Duodenal mucosa (tissue), 2 donors: ENCODE measurements around the gene SKAP1.

Experiments used
- H3K27ac ChIP-seq: one replicate; pipeline ENCODE4 v1.7.0; 2013; ENCODE audit warnings: low read depth, low read length
- H3K27me3 ChIP-seq, 2 donors: one replicate each; pipeline ENCODE4 v1.7.0; 2013; ENCODE audit warnings: low read length in 2 of 2, control low read depth in 1 of 2; ENCODE audit not compliant: insufficient read depth in 2 of 2, control insufficient read depth in 1 of 2
- H3K36me3 ChIP-seq, 2 donors: one replicate each; pipeline ENCODE4 v1.7.0; 2013; ENCODE audit warnings: low read length in 2 of 2, control low read depth in 1 of 2; ENCODE audit not compliant: insufficient read depth in 2 of 2, control insufficient read depth in 1 of 2
- H3K4me1 ChIP-seq, 2 donors: one replicate each; pipeline ENCODE4 v1.7.0; 2013; ENCODE audit warnings: low read length in 2 of 2, control low read depth in 1 of 2; ENCODE audit not compliant: insufficient read depth in 2 of 2, control insufficient read depth in 1 of 2
- H3K4me3 ChIP-seq, 2 donors: one replicate each; pipeline ENCODE4 v1.7.0; 2013; ENCODE audit warnings: low read length in 2 of 2, low read depth in 1 of 2
- H3K9ac ChIP-seq, 2 donors: one replicate each; pipeline ENCODE4 v1.7.0; 2013; ENCODE audit warnings: low read length in 2 of 2, low read depth in 1 of 2
- H3K9me3 ChIP-seq, 2 donors: one replicate each; pipeline ENCODE4 v1.7.0; 2013; ENCODE audit warnings: low read length in 2 of 2, control low read depth in 1 of 2; ENCODE audit not compliant: control insufficient read depth in 1 of 2

Gene SKAP1

GRCh38 chr17:48110761-48111160 is 319.3 kb downstream of the SKAP1 start:
- H3K27ac ChIP-seq, result no peak overlapping the region
- no peaks in the 10 kb centered on the region for H3K9me3 ChIP-seq
- no peak overlapping the region for H3K4me3 ChIP-seq
- H3K27me3 ChIP-seq, result no peaks in the 10 kb centered on the region
- H3K4me1 ChIP-seq, result peaks cover 8 to 19% of the 10 kb centered on the region in 2 donors
- peaks cover 0 to 3% of the 10 kb centered on the region in 2 donors for H3K36me3 ChIP-seq
- H3K9ac ChIP-seq, result no peak overlapping the region

GRCh38 chr17:48107137-48108055 is 322.6 kb downstream of the SKAP1 start, which contains the start of gene SNX11:
TSS of gene SNX11 (plus strand) at chr17:48107766. CDS start at chr17:48112044, 4,278 bp downstream.
- Histone ChIP-seq H3K9me3 (no peaks in the 10 kb centered on the region), H3K36me3 (no peaks in the 10 kb centered on the region), H3K4me3 (peak within 1 kb of the TSS; percentile 96 to 97), H3K9ac (peak within 1 kb of the TSS; percentile 87), H3K27ac (peak within 1 kb of the TSS; percentile 78), H3K4me1 (peaks cover 8 to 19% of the 10 kb centered on the region in 2 donors), H3K27me3 (no peaks in the 10 kb centered on the region)

DNA sequence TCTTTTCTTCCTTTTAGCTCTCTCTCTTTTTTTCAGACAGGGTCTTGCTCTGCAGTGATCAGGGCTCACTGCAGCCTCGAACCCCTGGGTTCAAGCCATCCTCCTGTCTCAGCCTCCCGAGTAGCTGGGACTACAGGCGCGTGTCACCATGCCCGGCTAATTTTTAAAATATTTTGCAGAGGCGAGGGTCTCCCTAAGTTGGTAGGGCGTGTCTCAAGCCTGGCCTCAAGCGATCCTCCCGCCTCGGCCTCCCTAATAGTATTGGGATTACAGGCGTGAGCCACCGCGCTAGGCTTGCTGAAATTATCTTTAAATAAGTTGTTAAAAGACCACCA is 323.2 kb downstream of the SKAP1 start:
- Histone ChIP-seq H3K27me3 (no peaks in the 10 kb centered on the region), H3K27ac (peak overlapping the region; percentile 78), H3K9ac (peak overlapping the region; percentile 87), H3K9me3 (no peaks in the 10 kb centered on the region), H3K36me3 (no peaks in the 10 kb centered on the region), H3K4me3 (peak overlapping the region; percentile 96 to 97), H3K4me1 (peaks cover 8 to 19% of the 10 kb centered on the region in 2 donors)

- H3K9ac ChIP-seq, result no peak overlapping the region
- H3K9me3 ChIP-seq, result no peaks in the 10 kb centered on the region
- no peak overlapping the region for H3K4me3 ChIP-seq
- peaks cover 11 to 14% of the 10 kb centered on the region in 2 donors for H3K4me1 ChIP-seq
- H3K27ac ChIP-seq, result no peak overlapping the region
- no peaks in the 10 kb centered on the region for H3K36me3 ChIP-seq
- H3K27me3 ChIP-seq, result no peaks in the 10 kb centered on the region
These were observed 325.6 kb downstream of the SKAP1 start for GRCh38 chr17:48104440-48104839.

- Histone ChIP-seq H3K9me3 (no peaks in the 10 kb centered on the region), H3K4me1 (peaks cover 6% of the 10 kb centered on the region in 2 donors), H3K36me3 (no peaks in the 10 kb centered on the region), H3K4me3 (no peak overlapping the region), H3K27ac (no peak overlapping the region), H3K9ac (no peak overlapping the region), H3K27me3 (no peaks in the 10 kb centered on the region)
These were observed 327.0 kb downstream of the SKAP1 start for GRCh38 chr17:48102798-48103715.

DNA sequence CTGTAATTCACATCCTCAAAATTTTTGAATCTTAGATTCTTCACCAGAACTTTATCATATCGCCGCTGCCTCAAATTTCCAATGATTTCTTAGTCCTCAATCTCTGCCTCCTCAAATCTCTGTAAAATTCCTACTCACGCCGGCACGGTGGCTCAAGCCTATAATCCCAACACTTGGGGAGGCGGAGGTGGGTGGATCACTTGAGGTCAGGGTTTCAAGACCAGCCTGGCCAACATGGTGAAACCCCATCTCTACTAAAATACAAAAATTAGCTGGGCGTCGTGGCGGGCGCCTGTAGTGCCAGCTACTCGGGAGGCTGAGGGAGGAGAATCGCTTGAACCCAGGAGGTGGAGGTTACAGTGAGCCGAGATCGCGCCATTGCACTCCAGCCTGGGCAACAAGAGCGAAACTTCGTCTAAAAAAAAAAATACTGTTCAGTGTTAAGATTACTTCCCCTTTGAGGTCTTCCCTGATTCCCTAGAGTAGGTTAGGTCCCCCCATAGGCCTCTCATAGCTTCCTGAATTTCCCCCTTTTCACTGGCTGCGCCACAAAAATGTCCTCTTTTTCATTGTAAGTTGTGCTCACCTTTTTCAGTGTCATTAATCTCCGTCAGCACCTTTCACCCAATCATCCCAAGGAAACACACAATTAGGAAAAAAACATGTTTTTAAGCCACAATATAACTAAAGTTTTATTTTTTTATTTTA is 327.8 kb downstream of the SKAP1 start:
- H3K4me3 ChIP-seq, result no peak overlapping the region
- peaks cover 6% of the 10 kb centered on the region in 2 donors for H3K4me1 ChIP-seq
- H3K9ac ChIP-seq, result no peak overlapping the region
- H3K9me3 ChIP-seq, result no peaks in the 10 kb centered on the region
- no peaks in the 10 kb centered on the region for H3K36me3 ChIP-seq
- no peaks in the 10 kb centered on the region for H3K27me3 ChIP-seq
- H3K27ac ChIP-seq, result no peak overlapping the region

DNA sequence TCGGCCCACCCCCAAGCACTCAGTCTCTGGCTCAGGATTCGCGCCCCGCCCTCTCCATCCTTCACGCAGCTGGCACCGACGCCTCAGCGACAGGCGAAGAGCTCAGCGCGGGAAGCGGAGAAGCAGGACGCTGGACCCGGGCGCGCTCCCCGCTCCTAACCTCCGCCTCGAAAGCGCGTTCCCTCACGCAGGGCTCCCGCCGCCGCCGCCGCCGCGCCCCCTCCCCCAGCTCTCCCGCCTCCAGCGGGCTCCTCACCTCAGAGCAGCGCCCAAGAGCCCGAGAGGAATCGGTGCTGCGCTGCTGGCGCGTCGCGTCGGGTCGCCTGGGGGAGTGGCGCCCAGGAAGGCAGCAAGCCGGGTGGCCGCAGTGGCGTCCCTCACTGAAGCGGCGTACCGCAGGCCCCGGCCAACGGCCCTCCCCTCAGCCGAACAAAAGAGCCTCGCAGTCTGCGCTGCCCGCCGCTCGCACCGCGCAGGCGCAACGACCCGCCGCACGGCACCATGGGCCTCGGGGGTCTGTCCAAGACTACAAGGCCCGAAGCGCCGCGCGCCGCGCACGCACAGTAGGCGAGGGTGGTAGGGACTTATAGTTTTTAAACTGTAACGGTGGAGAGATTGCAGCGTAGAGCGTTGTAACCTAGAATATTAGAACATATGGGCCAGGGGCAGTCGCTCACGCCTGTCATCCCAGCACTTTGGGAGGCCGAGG is 328.8 kb downstream of the SKAP1 start, which contains the start of gene CBX1:
Gene CBX1, minus strand, starts transcription at position 467 of the 709 bp plus-strand sequence. CDS start 24,474 bp downstream, outside the sequence.
- Histone ChIP-seq H3K9me3 (no peaks in the 10 kb centered on the region), H3K27me3 (no peaks in the 10 kb centered on the region), H3K36me3 (no peaks in the 10 kb centered on the region), H3K4me3 (peak within 1 kb of the TSS; percentile 81 to 85), H3K9ac (peak within 1 kb of the TSS; percentile 39 to 66), H3K27ac (peak within 1 kb of the TSS; percentile 50), H3K4me1 (peaks cover 6% of the 10 kb centered on the region in 2 donors)

- H3K36me3 ChIP-seq, result no peaks in the 10 kb centered on the region
- no peaks in the 10 kb centered on the region for H3K9me3 ChIP-seq
- peak overlapping the region; percentile 39 to 66 for H3K9ac ChIP-seq
- H3K27me3 ChIP-seq, result no peaks in the 10 kb centered on the region
- peak overlapping the region; percentile 50 for H3K27ac ChIP-seq
- peak overlapping the region; percentile 81 to 85 for H3K4me3 ChIP-seq
- H3K4me1 ChIP-seq, result peaks cover 6% of the 10 kb centered on the region in 2 donors
These were observed 329.4 kb downstream of the SKAP1 start for GRCh38 chr17:48100591-48101011.

DNA sequence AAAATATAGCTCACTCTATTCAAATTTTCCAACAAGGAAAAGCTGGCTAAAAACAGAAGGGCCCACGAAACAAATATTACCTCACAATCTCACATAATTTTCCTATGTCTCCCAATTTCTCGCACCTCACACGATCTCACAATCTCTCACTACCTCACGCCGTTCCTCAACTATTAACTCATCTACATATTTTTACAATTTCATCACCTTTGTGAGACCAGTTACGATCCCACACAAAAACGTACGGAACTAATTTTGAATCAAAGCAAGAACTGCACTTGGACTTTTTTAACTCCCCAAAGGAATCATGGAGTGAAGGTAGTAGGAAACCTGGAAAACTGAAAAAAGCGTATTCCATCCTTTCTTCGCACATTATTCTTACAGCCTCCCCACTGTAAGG is 329.9 kb downstream of the SKAP1 start:
- Histone ChIP-seq H3K27me3 (no peaks in the 10 kb centered on the region), H3K27ac (no peak overlapping the region), H3K9ac (peak overlapping the region; percentile 39 to 66), H3K9me3 (no peaks in the 10 kb centered on the region), H3K4me3 (peak overlapping the region; percentile 81 to 85), H3K4me1 (peaks cover 6% of the 10 kb centered on the region in 2 donors), H3K36me3 (no peaks in the 10 kb centered on the region)
